ENCODE results near the gene UAP1L1.

UAP1L1 gene

GRCh38 chr9:137077010-137077747 is at the start of gene UAP1L1:
TSS of gene UAP1L1 (plus strand) at chr9:137077517. CDS start at chr9:137077533, 16 bp downstream.
- H3K36me3 ChIP-seq (ENCODE audit: insufficient read depth, low read length), result peaks cover 27% of the 10 kb centered on the region
- no peaks in the 10 kb centered on the region for H3K79me2 ChIP-seq (ENCODE audit: insufficient read depth, low read length)
- no peaks in the 10 kb centered on the region for H3K9me2 ChIP-seq (ENCODE audit: low read depth, low read length)
- H3K9me3 ChIP-seq (ENCODE audit: low read length), result no peaks in the 10 kb centered on the region
- H3K4me2 ChIP-seq (ENCODE audit: low read length), result peak within 1 kb of the TSS; percentile 95
- no peaks in the 10 kb centered on the region for H3F3A ChIP-seq (ENCODE audit: insufficient read depth, low read length)
- peak within 1 kb of the TSS; percentile 62 for H3K27ac ChIP-seq (ENCODE audit: low read depth, low read length, poor library complexity, severe bottlenecking)
- H4K20me1 ChIP-seq (ENCODE audit: insufficient read depth, low read length), result no peaks in the 10 kb centered on the region
- peak within 1 kb of the TSS; percentile 63 for H3K4me3 ChIP-seq (ENCODE audit: low read depth, low read length, poor library complexity, severe bottlenecking)
- H2AFZ ChIP-seq (ENCODE audit: low read length), result no peak within 1 kb of the TSS
- H3K9ac ChIP-seq (ENCODE audit: low read length), result peak within 1 kb of the TSS; percentile 84
- peaks cover 25% of the 10 kb centered on the region for H3K4me1 ChIP-seq (ENCODE audit: insufficient read depth, low read length, severe bottlenecking)
- no peaks in the 10 kb centered on the region for H3K27me3 ChIP-seq (ENCODE audit: insufficient read depth, low read length)
- no peak for TF ChIP-seq EZH2 (IDR thresholded peaks at IDR 0.05; ENCODE audit: borderline replicate concordance, low read length)
- no peak for TF ChIP-seq CTCF (IDR thresholded peaks at IDR 0.05; ENCODE audit: low read length)

GRCh38 chr9:137028263-137029057 is 48.9 kb upstream of the UAP1L1 start:
- Histone ChIP-seq H3K4me3 (ENCODE audit: low read depth, low read length, poor library complexity, severe bottlenecking) (peak overlapping the region; percentile 63), H3K9me2 (ENCODE audit: low read depth, low read length) (no peaks in the 10 kb centered on the region), H3K4me1 (ENCODE audit: insufficient read depth, low read length, severe bottlenecking) (peaks cover 20% of the 10 kb centered on the region), H3K4me2 (ENCODE audit: low read length) (peak overlapping the region; percentile 99), H3K27me3 (ENCODE audit: insufficient read depth, low read length) (peaks cover 17% of the 10 kb centered on the region), H3K9me3 (ENCODE audit: low read length) (no peaks in the 10 kb centered on the region), H3K9ac (ENCODE audit: low read length) (peak overlapping the region; percentile 59), H4K20me1 (ENCODE audit: insufficient read depth, low read length) (no peaks in the 10 kb centered on the region), H3K36me3 (ENCODE audit: insufficient read depth, low read length) (no peaks in the 10 kb centered on the region), H3F3A (ENCODE audit: insufficient read depth, low read length) (no peaks in the 10 kb centered on the region), H3K79me2 (ENCODE audit: insufficient read depth, low read length) (no peaks in the 10 kb centered on the region), H3K27ac (ENCODE audit: low read depth, low read length, poor library complexity, severe bottlenecking) (no peak overlapping the region), H2AFZ (ENCODE audit: low read length) (no peak overlapping the region)
- TF ChIP-seq CTCF (IDR thresholded peaks at IDR 0.05; ENCODE audit: low read length), result peak; percentile 27; the same call in 1 of the 2 replicates
- no peak for TF ChIP-seq EZH2 (IDR thresholded peaks at IDR 0.05; ENCODE audit: borderline replicate concordance, low read length)

GRCh38 chr9:137029058-137029936 is 48.0 kb upstream of the UAP1L1 start:
- Histone ChIP-seq H3F3A (ENCODE audit: insufficient read depth, low read length) (no peaks in the 10 kb centered on the region), H3K79me2 (ENCODE audit: insufficient read depth, low read length) (no peaks in the 10 kb centered on the region), H4K20me1 (ENCODE audit: insufficient read depth, low read length) (no peaks in the 10 kb centered on the region), H3K36me3 (ENCODE audit: insufficient read depth, low read length) (no peaks in the 10 kb centered on the region), H3K4me1 (ENCODE audit: insufficient read depth, low read length, severe bottlenecking) (peaks cover 20% of the 10 kb centered on the region), H3K9me2 (ENCODE audit: low read depth, low read length) (no peaks in the 10 kb centered on the region), H3K27me3 (ENCODE audit: insufficient read depth, low read length) (peaks cover 17% of the 10 kb centered on the region), H3K9me3 (ENCODE audit: low read length) (no peaks in the 10 kb centered on the region), H2AFZ (ENCODE audit: low read length) (no peak overlapping the region), H3K4me3 (ENCODE audit: low read depth, low read length, poor library complexity, severe bottlenecking) (peak overlapping the region; percentile 63), H3K4me2 (ENCODE audit: low read length) (peak overlapping the region; percentile 99), H3K9ac (ENCODE audit: low read length) (no peak overlapping the region), H3K27ac (ENCODE audit: low read depth, low read length, poor library complexity, severe bottlenecking) (no peak overlapping the region)
- TF ChIP-seq EZH2 (IDR thresholded peaks at IDR 0.05; ENCODE audit: borderline replicate concordance, low read length), result no peak
- TF ChIP-seq CTCF (IDR thresholded peaks at IDR 0.05; ENCODE audit: low read length), result peak; percentile 84
